ENCODE measurements around the gene JMJD6.

Gene JMJD6

DNA sequence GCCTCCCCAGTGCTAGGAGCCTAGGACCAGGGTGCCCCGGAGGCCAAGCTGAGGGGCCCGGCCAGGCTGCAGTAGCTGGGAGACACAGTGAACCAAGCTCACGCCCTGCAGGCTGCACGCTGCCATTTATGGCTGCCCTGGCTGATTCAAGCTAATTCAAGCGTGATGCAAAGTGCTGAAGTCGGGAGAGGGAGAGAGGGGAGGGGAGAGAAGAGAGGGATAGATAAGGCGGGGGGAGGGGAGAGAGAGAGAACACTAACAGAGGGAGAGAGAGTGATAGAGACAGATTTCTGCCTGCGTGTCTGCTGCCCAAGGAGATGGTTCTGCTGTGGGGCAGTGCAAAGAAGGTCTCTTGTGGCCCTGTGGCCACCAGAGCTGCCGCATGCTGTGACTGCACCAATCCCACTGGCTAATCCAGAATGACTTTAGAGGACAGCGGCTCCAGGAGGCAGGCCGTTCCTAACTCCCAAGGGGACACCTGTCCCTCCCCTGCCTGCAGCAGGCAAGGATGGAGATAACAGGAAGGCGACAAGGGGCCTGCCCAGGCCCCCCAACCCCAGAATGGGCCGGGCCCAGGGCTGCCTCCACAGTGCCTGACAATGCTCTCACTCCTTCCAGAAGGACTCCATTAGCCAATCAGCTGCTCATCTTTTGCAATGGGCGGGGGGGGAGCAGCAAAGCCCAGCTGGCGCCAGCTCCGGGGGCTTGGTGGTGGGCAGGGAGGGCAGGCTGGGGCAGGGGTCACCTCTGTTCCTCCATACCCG, 28.5 kb downstream of the JMJD6 start:
- no peak for DNase-seq (ENCODE audit: low read depth)

DNA sequence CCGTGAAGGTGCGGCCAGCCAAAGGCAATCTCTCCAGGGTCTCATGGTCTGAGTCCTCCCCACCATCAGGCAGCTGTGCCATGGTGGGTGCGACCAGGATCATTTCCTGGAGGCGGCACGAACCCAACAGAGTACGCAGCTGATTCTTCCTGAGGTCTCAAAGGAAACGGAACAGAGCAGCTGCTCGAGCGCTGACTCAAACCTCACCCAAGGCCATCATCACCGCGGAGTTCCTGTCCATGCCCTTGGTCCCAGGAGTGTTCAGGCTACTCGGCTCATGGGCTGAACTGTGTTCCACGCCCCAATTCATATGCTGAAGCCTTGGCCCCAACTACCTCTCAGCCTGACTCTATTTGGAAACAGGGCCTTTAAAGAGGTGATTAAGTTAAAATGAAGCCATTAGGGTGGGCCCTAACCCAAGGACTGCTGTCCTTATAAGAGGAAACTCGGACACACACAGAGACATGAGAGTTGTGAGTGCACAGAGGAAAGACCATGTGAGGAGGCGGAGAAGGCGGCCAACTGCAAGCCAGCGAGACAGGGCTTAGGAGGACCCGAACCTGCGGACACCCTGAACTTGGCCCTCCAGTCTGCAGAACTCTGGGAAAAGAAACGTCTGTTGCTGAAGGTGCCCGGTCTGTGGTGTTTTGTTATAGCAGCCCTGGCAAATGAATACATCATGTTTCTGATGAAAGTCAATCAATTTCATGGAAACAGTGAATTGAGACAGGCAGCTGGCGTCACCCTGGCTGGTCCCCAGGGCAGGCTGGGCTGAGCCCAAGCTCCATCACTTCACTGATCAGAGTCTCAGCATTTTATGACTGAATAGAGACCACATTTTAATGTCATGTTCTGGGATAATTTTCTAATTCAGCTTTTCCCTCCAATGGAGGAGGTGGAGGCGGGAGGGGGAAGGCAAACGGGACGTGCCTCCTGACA, 29.4 kb downstream of the JMJD6 start:
- no peak for DNase-seq (ENCODE audit: low read depth)

DNA sequence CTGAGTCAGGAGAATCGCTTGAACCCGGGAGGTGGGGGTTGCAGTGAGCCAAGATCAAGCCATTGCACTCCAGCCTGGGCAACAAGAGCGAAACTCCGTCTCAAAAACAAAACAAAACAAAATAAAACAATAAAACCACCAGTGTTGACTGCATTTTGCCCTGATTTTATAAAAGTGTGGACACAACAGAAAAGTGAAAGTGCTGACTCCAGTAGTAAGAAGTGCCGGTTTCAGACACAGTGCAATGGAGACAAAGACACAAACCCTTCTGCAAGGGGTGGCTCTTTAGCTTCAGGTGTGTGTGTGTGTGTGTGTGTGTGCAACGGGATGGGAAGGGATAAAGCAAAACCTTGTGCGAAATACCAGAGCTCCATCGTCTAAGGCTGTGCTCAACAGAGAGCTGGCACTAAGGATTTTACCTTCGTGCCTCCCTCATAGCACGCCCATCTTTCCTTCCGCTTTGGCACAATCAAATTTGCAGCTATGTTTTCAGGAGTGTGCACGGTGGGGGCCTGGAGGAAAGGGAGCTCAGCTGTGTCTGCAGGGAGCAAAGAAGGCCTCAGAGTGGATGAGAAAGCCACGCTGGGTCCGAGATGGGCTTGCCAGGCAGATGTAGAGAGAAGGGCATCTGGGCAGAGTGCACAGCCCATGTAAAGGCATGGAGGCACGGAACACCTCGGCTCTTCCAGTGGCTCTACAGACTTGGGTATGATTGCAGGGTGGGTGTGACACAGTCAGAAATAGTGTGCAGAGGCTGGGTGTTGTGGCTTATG, 31.2 kb downstream of the JMJD6 start:
- DNase-seq (ENCODE audit: low read depth): no peak

DNA sequence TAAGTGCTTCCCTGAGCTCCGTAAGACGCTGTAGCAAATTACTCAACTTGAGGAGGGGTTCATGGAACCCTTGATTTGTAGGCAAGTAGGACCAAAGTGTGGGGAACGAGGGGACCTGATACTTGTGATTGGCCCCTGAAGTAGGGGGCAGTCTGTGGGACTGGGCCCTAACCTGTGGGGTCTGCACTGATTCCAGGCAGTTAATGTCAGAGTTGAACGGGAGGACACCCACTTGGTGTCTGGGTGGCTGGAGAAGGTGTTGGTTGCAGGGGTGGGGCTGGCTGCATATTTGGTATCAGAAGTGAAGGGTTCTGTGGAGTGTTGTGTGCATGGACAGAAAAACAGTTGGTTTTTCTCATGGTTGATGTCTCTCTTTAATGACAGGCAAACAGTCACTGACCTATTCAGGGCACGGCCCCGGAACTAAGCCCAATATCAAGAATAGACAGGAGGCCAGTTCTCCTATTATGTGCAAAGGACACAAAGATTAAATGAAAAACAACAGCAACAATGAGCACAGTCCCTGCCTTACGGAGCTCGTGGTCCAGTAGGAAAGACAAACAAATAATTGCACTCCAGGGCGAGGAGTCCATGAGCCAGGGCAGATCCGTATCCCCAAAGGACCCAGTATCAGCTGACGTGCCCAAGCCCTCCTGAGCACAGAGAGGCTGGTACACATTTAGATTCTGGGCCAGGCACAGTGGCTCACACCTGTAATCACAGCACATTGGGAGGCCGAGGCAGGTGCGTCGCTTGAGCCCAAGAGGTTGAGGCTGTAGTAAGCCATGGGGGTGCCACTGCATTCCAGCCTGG, 34.8 kb downstream of the JMJD6 start:
- DNase-seq (ENCODE audit: low read depth): no peak

DNA sequence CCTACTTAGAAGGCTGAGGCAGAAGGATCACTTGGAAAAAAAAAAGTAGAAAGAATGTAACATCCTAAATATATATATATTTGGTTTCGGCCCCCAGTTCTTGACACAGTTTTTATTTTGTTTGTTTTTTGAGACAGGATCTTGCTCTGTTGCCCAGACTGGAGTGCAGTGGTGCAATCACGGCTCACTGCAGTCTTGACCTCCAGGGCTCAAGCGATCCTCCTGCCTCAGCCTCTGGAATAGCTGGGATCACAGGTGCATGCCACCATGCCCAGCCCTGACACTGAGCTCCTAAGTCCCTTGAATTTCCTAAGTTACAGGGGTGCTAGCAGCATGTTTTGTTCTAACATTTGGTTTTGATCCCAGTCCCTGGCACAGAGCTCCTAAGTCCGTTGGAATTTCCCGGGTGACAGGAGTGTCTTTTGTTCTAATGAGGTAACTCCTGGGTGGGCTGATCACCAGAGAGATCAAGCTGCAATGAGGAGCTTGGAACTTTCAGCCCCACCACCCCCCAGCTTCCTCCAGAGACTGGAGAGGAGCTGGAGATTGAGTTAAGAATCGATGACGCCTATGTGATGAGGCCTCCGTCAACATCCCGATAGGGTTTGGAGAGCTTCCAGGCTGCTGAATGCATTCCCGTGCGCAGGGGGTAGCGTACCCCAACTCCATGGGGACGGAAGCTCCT, 35.7 kb downstream of the JMJD6 start:
- DNase-seq (ENCODE audit: low read depth): no peak

DNA sequence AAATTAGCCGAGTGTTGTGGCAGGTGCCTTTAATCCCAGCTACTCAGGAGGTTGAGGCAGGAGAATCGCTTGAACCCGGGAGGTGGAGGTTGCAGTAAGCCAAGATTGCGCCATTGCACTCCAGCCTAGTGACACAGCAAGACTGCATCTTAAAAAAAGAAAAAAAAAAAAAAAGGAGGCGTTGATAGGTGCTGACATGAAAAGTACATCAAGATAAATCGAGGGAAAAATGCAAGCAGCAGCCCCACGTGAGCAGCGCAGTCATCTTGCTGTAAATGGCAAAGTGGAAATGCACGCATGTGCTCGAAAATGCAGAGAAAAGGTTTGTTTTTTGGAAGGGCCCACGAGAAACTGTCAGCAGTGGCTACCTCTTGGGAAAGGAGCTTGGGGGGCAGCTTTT, 36.5 kb downstream of the JMJD6 start:
- DNase-seq (ENCODE audit: low read depth): no peak

DNA sequence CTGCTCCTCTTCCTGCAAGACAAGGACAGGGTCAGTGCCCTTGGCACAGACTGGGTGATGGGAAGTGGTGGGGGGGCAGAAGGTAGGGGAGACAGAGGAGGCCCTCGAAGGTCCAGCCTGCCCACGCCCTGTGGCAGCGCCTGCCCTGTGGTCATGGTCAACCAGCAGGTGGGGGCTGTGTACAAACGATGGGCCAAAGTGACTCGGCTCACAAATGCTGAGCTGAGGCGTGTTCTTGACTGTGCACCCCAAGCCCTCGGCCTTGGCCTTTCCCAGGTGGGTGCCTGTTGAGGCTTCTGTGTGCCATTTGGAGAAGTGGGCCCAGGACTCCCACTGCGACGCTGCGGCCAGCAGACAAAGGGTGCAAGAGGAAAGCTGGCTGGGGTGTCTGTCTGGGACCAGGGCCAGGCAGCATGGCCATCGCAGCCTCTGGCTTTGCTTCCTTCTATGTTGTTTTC, 38.2 kb downstream of the JMJD6 start:
- no peak for DNase-seq (ENCODE audit: low read depth)

DNA sequence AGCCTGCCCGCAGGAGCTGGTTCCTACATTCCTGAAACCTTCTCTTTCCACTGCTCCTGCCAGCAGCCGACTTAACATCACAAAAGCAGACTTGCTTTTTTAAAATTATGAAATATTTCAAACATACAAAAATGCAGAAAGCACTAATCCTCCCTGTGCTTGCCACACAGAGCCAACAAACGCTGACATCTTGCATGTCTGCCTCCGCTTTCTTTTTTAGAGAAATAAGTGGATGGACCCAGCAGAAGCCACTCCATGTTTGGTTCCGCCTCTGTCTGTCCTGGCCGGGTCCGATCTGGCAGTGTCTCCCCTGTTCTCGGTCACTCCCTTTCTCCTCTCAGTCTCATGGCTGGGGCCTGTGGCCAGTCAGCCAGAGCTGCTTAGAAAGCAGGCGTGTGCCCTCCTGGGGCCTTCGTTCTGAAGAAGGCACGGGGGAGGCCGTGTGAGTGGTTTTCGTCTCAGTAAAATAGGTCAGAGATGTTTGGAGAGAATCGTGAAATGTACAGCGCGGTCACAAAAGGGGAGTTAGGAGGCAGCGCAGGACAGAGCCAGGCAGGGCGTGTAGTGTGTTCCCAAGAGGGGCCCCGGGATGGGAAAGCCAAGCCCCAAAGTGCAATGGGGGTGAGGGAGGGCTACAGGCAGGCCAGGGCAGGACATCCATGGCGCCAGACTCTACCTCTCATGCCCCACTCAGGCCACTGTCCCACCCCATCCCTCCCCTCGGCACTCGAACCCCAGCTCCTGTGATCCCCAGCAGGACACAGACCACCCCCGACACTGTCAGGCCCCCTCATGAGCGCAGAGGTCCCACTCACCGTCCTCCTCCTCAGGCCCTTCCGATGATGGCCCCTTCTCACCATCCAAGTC, 38.9 kb downstream of the JMJD6 start:
- DNase-seq (ENCODE audit: low read depth): no peak

DNA sequence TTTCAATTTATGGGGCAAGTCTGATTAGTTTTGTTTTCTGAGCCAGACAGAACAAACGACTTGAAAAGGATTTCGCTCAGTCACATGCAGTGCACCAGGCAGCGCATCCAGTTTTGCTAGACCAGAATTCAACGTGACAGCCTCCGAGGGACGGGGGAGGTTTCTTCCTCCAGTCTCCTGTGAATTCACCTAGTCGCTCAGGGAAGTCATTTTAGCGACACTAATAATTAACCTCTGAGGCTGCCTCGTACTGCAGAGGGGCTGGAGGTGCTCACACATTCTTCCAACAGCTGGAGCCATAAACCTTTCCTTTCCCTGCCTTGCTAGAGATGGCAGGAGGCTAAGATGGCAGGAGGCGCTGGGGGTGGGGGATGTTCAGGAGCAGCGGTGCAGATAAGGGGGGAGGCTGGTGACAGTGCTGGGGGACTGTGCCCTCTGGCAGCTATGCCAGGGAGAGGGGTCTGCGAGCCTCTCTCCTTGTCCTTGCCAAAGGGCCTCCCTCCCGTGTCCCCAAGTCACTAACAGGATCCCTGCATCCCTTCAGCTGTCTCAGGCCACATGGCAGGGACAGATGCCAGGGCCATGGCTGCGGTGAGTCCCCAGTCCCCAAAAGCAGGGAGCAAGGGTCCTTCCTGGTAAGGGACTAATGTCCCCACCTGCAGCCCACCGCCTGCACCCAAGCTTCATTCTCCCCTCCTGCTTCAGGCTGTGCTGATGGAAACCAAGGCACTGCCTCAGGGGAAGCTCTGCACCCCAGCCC, 39.7 kb downstream of the JMJD6 start:
- DNase-seq (ENCODE audit: low read depth): no peak

DNA sequence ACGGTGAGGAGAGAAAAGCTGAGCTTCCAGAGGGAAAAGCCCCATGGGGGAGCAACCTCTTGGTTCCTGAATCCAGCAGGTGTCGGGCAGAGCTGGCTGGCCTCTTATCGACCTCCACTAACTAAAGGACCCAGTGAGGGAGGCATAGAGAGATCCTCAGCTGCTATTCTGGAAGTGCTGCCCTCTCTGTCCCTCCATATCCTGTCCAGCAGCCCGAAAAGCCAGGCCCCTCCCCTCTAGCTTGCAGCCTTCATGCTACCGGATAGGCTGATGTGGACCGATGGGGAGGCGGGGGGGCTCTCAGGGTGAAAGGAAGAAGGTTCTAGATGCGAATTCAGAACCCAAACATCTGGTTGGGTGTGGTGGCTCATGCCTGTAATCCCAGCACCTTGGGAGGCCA, 40.6 kb downstream of the JMJD6 start:
- no peak for DNase-seq (ENCODE audit: low read depth)

DNA sequence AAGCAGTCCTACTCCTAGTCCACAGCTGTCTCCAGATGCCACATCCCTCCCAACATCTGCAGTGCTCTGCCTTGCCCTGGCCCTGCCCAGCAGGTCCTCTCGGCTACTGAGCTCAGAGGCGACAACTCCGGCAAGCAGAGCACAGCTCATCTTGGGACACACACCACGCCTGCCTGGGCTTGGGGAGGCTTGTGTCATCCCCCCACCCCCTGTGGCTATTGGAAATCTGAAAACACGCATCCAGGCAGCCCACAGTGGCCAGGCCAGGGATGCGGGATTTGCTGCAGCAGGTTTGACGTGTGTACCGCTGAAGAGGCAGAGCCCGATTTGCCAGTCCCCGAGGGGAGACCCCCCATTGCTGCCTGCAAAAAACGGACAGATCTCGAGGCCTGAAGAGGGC, 41.0 kb downstream of the JMJD6 start:
- no peak for DNase-seq (ENCODE audit: low read depth)

DNA sequence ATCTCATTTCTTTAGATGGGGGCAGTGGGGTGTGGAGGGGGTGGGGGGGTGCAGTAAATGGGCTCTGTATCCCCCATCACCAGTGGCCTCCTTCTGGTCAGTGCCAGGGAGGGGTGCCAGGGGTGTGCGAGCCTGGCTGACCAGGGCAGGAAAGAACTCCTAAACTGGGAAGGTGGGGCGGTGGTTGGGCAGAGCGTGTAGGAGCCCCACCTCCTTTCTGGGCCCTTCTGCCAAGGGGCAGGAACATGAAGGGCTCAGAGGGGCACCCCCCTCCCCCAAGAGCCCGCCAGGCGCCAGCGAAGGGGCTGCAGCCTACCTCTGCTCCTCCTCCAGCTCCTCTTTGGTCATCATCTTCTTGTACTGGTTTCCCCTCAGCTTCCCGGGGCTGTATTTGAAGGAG, 41.6 kb downstream of the JMJD6 start:
- DNase-seq (ENCODE audit: low read depth): no peak

DNA sequence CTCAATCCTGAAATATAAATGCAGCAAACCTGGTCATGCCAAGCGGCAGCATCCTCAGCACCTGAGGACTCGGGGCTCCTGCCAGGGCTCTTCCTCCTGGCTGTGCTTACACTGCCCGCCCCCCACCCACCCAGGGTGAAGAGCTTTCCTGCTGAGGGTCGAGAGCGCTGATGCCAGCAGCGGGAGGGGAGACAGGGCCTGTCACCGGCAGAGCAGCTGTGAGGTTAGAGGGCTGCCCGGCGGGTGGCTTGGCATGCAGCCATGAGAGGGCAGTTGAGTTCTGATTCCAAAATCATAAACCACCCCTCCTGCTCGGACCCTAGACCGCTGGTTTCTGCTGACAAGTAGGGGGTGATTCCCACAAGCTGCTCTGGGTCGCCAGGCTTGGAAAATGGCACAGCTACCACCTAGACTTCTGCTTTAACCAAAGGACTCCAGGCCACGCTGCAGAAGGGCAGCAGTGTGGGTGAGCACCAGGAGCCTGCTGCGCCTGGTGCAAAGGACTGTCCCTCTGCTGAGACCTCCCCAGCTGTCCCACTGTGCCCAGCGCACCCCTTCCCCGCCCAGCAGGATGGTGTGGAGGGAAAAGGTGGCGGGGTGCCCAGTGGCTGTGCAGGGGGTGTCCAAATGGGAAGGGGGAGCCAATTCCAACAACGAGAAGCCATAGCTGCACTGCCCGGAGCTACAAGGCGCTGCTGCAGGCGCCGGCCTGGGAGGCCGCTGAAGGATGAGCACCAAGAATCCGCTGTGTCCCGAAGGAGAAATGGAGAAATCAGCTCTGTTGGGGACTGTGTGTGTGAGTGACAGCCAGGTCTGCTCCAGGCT, 42.3 kb downstream of the JMJD6 start:
- no peak for DNase-seq (ENCODE audit: low read depth)

DNA sequence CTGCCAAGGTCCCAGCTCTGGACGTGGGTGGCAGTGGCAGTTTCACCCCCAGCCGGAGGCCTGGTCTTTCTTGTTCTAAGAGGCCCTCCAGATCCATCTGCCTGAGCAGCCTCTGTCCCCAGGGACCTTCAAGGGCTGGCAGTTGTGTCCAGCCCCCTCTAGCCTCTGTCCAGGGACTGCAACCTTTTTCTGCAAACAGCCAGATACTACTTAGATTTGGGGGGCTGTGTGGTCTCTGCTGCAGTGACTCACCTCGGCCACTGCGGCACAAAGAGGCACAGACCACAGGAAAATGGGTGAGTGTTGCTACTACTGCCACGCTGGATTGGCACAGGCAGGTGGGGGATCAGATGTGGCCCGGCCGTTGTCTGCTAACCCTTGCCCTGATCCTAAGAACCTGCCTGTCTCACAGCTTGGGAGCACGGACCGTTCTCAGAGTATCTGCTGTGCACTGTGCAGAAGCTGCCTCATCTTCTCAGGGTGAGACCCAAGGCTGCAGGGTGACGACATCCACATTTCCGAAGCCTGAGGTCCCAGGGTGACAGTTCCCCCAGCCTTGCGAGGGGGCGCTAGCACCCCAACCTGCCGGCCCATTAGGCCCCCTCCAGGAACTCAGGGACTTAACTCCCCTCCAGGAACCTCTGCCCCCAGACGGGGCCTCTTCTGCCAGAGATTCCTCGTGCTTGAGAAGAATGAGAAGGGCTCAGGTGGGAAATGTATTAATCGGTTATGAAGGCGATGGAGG, 43.2 kb downstream of the JMJD6 start:
- no peak for DNase-seq (ENCODE audit: low read depth)

DNA sequence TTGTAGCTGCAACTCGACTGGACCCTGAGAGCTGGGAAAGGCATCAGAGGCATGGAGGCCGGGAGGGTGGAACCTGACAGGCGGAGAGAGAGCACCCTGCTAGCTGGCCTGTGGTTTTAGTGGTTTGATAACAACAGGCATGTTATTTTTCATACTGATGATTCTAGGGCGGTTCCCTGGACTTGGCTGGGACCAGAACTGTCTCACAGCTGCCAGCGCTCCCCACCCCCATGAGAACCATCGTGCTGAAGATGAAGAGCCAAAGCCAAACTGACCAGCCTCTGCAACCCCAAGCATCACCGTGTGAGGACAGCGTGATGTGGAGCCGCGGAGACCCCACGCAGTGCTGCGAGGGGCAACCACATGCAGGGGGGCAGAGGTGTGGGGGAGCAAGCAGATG, 44.1 kb downstream of the JMJD6 start:
- DNase-seq (ENCODE audit: low read depth): no peak

DNA sequence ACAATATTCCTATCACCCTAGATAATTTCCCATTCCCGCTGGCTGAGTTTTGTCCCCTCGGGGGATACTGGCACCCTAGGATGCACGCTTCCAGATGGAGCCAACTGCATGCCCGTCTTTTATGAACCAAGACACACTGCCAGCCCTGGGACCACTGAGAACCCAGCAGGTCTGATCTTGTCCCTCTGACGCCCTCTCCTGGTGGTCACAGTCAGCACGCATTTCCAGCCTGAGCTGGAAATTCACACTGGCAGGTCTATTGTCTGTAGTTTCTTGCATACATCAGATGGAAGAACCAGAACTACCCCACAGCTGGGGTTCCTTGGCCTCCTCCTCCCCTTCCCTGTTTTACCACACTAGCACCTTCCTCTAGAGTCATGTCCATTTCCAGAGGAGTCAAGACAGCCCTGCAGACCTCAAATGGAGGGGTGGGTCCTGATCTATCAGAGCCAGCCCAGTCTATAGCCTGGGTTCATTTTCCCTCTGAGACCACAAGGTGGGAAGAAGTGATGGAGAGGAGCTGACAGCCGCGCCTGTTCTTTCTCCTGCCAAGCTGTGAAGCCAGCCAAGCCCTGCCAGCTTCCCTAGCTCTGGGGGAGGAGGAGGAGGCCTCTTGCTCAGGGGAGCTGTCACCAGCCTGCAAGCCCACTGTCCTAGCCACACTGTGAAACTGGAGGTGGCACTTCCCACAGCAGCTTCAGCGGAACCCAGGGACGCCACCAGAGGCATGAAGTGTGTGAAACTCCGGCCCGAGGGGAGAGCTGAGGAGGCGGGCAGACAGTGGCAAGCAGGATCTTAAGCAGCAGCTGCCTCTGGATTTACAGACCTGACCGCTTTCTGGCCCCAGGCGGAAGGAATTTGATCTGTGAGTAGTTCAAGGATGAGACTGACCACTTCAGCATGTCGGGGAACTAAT, 44.9 kb downstream of the JMJD6 start:
- no peak for DNase-seq (ENCODE audit: low read depth)

DNA sequence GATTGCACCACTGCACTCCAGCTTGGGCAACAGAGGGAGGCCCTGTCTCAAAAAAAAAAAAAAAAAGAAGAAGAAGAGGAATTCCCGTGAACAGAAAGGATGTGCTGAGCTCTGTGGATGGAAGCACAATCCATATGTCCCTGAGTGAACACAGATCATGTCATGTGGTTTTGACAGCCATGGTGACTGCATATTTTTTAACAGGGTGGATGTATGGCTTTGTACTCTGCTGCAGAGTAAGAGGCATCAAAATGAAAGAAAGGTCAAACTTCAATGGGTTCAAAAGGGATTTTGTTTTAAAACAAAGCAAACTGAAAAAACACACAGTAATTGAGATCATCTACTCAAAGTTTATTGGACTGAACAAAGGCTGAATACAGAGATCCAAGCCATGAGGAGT, 47.2 kb downstream of the JMJD6 start:
- DNase-seq (ENCODE audit: low read depth): no peak

All from GM04503 (cell line).